GM23338 (cell line): ENCODE results near the gene ATXN7L1. TPM values are rescaled to one million over a fixed set of nuclear protein-coding genes. Genes with fewer than 3 reads are reported as not detected.
A peak's percentile ranks its signal among the peaks of the same experiment; 100 is the strongest.

ENCODE experiments used
- ATAC-seq: fragments of 200-7000 bp; cut with Tn5 transposase; 3 replicates; pipeline ENCODE4 v1.9.1; 2020
- DNase-seq: peaks from one replicate; pipeline ENCODE4 v3.0.0-alpha.2; 2015; ENCODE audit warnings: low spot score
- H2AFZ ChIP-seq: fragments of 200-600 bp; sonication (generic); 2 replicates; pipeline ENCODE4 v1.8.0; 2016; ENCODE audit warnings: antibody characterized with exemption, mild to moderate bottlenecking, moderate library complexity
- H3F3A ChIP-seq: fragments of 200-600 bp; sonication (generic); replicated peaks from 2 replicates; pipeline ENCODE4 v1.8.0; 2017; ENCODE audit warnings: antibody characterized with exemption, mixed run types, low read depth
- H3K27ac ChIP-seq: fragments of 200-600 bp; sonication (generic); 2 replicates; pipeline ENCODE4 v1.6.1; 2016; ENCODE audit warnings: low read depth
- H3K27me3 ChIP-seq: fragments of 200-600 bp; sonication (generic); 2 replicates; pipeline ENCODE4 v1.8.0; 2016; ENCODE audit warnings: mild to moderate bottlenecking, mixed run types, moderate library complexity; ENCODE audit not compliant: insufficient read depth
- H3K36me3 ChIP-seq: fragments of 200-600 bp; sonication (generic); 2 replicates; pipeline ENCODE4 v1.8.0; 2016; ENCODE audit warnings: mild to moderate bottlenecking; ENCODE audit not compliant: insufficient read depth
- H3K4me1 ChIP-seq: fragments of 200-600 bp; sonication (generic); 2 replicates; pipeline ENCODE4 v1.8.0; 2016; ENCODE audit warnings: mild to moderate bottlenecking, moderate library complexity; ENCODE audit not compliant: insufficient read depth
- H3K4me2 ChIP-seq: fragments of 200-600 bp; sonication (generic); 2 replicates; pipeline ENCODE4 v1.7.1; 2017; ENCODE audit warnings: mixed run types
- H3K4me3 ChIP-seq: fragments of 200-600 bp; sonication (generic); 2 replicates; pipeline ENCODE4 v1.6.1; 2016; ENCODE audit warnings: mixed run types
- H3K79me2 ChIP-seq: fragments of 200-600 bp; sonication (generic); replicated peaks from 2 replicates; pipeline ENCODE4 v1.8.0; 2017; ENCODE audit warnings: mild to moderate bottlenecking; ENCODE audit not compliant: insufficient read depth
- H3K9me2 ChIP-seq: fragments of 200-600 bp; sonication (generic); 2 replicates; pipeline ENCODE4 v1.8.0; 2017; ENCODE audit not compliant: insufficient read depth
- H4K20me1 ChIP-seq: fragments of 200-600 bp; sonication (generic); replicated peaks from 2 replicates; pipeline ENCODE4 v1.8.0; 2017; ENCODE audit warnings: mild to moderate bottlenecking; ENCODE audit not compliant: insufficient read depth
- H3K27ac Mint-ChIP-seq: 2 replicates; pipeline ENCODE4 v1.8.0; 2020; ENCODE audit warnings: inconsistent platforms, mild to moderate bottlenecking, moderate library complexity, mixed read lengths
- H3K27me3 Mint-ChIP-seq: 3 replicates; pipeline ENCODE4 v1.8.0; 2022; ENCODE audit warnings: low read depth, mild to moderate bottlenecking, moderate library complexity, mixed read lengths, inconsistent platforms; ENCODE audit not compliant: insufficient read depth, poor library complexity
- H3K36me3 Mint-ChIP-seq: 3 replicates; pipeline ENCODE4 v1.8.0; 2021; ENCODE audit warnings: low read depth, mild to moderate bottlenecking, inconsistent platforms, moderate library complexity, mixed read lengths
- H3K4me1 Mint-ChIP-seq: 3 replicates; pipeline ENCODE4 v1.8.0; 2020; ENCODE audit warnings: mild to moderate bottlenecking, inconsistent platforms, mixed read lengths
- H3K4me3 Mint-ChIP-seq: 3 replicates; pipeline ENCODE4 v1.8.0; 2021; ENCODE audit warnings: moderate library complexity, mild to moderate bottlenecking, inconsistent platforms, mixed read lengths
- H3K9me3 Mint-ChIP-seq: 3 replicates; pipeline ENCODE4 v1.8.0; 2020; ENCODE audit warnings: moderate library complexity, mild to moderate bottlenecking, inconsistent platforms, mixed read lengths
- EZH2phosphoT487 ChIP-seq: fragments of 200-600 bp; sonication (generic); IDR thresholded peaks from one replicate; pipeline ENCODE4 v1.8.1; 2018; ENCODE audit warnings: antibody characterized with exemption; ENCODE audit not compliant: unreplicated experiment
- POLR2AphosphoS5 ChIP-seq: IDR thresholded peaks from 2 replicates; pipeline ENCODE4 v1.6.1; 2016; ENCODE audit warnings: antibody characterized with exemption, low read depth
- ZNF114 ChIP-seq: fragments of 250-450 bp; sonication (Bioruptor Pico); IDR thresholded peaks from 2 replicates; pipeline ENCODE4 v1.5.0; 2020; ENCODE audit warnings: mild to moderate bottlenecking, moderate library complexity
- ZNF331 ChIP-seq: fragments of 250-450 bp; sonication (Bioruptor Pico); IDR thresholded peaks from 2 replicates; pipeline ENCODE4 v1.5.0; 2020; ENCODE audit warnings: low read depth, mild to moderate bottlenecking, moderate library complexity
- polyA plus RNA-seq: library from polyadenylated mRNA; unstranded; fragments of >200 nt; fragmentation: Nextera tagmentation; extraction: Ambion mirVana; gene quantifications from 2 replicates; pipeline ENCODE4 v1.2.1, GENCODE V29; 2016
- total RNA-seq: library from RNA; depleted of rRNA; stranded (reverse); fragments of >200 nt; shearing (Covaris generic); gene quantifications from 2 replicates; pipeline ENCODE4 v1.2.3, GENCODE V29; 2014
- TF ChIP-seq, protein P1 (sequence below): fragments of 250-450 bp; sonication (Bioruptor Pico); IDR thresholded peaks from 2 replicates; pipeline ENCODE4 v1.5.0; 2020; ENCODE audit warnings: mild to moderate bottlenecking, moderate library complexity
- TF ChIP-seq, protein P2 (sequence below): IDR thresholded peaks from one replicate; pipeline ENCODE4 v1.6.1; 2018; ENCODE audit warnings: antibody characterized with exemption; ENCODE audit not compliant: unreplicated experiment

Gene ATXN7L1
- total and polyA plus RNA-seq, 2 experiments from 2014 or later: 22.8 to 29.8 TPM

DNA sequence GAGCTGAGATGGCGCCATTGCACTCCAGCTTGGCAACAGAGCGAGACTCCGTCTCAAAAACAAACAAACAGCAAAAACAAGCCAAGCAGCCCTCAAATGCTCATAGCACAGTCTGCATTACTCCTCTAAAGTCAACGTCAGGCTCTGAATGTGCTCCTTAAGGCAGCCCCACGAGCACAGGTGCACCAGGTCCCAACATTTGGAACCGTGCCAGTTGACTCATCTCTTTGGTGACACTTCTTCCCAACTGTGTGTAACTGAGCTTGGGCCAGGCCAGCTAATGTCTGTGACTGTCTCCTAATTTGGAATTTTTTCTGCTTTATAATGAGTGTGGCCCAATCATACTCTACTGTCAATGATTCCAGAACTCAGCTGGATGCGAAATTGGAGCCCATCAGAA, 228.8 kb downstream of the ATXN7L1 start:
- H3K4me3 ChIP-seq: no peak overlapping the region
- Mint-ChIP-seq H3K4me3 (no peak overlapping the region), H3K4me1 (peaks cover 67% of the 10 kb centered on the region), H3K36me3 (peaks cover 27% of the 10 kb centered on the region), H3K27me3 (peaks cover 14% of the 10 kb centered on the region), H3K9me3 (no peaks in the 10 kb centered on the region), H3K27ac (peak overlapping the region; percentile 73; the same call in 1 of the 2 replicates)
- H3K9me2 ChIP-seq: no peaks in the 10 kb centered on the region
- no peak overlapping the region for H3K4me2 ChIP-seq
- no peak for ATAC-seq
- peaks cover 3% of the 10 kb centered on the region; the same call in 1 of the 2 replicates for H3K79me2 ChIP-seq
- H2AFZ ChIP-seq: no peak overlapping the region
- H3F3A ChIP-seq: peaks cover 27% of the 10 kb centered on the region
- TF ChIP-seq, protein P1, sequence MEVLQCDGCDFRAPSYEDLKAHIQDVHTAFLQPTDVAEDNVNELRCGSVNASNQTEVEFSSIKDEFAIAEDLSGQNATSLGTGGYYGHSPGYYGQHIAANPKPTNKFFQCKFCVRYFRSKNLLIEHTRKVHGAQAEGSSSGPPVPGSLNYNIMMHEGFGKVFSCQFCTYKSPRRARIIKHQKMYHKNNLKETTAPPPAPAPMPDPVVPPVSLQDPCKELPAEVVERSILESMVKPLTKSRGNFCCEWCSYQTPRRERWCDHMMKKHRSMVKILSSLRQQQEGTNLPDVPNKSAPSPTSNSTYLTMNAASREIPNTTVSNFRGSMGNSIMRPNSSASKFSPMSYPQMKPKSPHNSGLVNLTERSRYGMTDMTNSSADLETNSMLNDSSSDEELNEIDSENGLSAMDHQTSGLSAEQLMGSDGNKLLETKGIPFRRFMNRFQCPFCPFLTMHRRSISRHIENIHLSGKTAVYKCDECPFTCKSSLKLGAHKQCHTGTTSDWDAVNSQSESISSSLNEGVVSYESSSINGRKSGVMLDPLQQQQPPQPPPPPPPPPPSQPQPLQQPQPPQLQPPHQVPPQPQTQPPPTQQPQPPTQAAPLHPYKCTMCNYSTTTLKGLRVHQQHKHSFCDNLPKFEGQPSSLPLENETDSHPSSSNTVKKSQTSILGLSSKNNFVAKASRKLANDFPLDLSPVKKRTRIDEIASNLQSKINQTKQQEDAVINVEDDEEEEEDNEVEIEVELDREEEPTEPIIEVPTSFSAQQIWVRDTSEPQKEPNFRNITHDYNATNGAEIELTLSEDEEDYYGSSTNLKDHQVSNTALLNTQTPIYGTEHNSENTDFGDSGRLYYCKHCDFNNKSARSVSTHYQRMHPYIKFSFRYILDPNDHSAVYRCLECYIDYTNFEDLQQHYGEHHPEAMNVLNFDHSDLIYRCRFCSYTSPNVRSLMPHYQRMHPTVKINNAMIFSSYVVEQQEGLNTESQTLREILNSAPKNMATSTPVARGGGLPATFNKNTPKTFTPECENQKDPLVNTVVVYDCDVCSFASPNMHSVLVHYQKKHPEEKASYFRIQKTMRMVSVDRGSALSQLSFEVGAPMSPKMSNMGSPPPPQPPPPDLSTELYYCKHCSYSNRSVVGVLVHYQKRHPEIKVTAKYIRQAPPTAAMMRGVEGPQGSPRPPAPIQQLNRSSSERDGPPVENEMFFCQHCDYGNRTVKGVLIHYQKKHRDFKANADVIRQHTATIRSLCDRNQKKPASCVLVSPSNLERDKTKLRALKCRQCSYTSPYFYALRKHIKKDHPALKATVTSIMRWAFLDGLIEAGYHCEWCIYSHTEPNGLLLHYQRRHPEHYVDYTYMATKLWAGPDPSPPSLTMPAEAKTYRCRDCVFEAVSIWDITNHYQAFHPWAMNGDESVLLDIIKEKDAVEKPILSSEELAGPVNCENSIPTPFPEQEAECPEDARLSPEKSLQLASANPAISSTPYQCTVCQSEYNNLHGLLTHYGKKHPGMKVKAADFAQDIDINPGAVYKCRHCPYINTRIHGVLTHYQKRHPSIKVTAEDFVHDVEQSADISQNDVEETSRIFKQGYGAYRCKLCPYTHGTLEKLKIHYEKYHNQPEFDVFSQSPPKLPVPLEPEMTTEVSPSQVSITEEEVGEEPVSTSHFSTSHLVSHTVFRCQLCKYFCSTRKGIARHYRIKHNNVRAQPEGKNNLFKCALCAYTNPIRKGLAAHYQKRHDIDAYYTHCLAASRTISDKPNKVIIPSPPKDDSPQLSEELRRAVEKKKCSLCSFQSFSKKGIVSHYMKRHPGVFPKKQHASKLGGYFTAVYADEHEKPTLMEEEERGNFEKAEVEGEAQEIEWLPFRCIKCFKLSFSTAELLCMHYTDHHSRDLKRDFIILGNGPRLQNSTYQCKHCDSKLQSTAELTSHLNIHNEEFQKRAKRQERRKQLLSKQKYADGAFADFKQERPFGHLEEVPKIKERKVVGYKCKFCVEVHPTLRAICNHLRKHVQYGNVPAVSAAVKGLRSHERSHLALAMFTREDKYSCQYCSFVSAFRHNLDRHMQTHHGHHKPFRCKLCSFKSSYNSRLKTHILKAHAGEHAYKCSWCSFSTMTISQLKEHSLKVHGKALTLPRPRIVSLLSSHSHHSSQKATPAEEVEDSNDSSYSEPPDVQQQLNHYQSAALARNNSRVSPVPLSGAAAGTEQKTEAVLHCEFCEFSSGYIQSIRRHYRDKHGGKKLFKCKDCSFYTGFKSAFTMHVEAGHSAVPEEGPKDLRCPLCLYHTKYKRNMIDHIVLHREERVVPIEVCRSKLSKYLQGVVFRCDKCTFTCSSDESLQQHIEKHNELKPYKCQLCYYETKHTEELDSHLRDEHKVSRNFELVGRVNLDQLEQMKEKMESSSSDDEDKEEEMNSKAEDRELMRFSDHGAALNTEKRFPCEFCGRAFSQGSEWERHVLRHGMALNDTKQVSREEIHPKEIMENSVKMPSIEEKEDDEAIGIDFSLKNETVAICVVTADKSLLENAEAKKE (CRISPR knock-in tag): no peak
- TF ChIP-seq, protein P2, sequence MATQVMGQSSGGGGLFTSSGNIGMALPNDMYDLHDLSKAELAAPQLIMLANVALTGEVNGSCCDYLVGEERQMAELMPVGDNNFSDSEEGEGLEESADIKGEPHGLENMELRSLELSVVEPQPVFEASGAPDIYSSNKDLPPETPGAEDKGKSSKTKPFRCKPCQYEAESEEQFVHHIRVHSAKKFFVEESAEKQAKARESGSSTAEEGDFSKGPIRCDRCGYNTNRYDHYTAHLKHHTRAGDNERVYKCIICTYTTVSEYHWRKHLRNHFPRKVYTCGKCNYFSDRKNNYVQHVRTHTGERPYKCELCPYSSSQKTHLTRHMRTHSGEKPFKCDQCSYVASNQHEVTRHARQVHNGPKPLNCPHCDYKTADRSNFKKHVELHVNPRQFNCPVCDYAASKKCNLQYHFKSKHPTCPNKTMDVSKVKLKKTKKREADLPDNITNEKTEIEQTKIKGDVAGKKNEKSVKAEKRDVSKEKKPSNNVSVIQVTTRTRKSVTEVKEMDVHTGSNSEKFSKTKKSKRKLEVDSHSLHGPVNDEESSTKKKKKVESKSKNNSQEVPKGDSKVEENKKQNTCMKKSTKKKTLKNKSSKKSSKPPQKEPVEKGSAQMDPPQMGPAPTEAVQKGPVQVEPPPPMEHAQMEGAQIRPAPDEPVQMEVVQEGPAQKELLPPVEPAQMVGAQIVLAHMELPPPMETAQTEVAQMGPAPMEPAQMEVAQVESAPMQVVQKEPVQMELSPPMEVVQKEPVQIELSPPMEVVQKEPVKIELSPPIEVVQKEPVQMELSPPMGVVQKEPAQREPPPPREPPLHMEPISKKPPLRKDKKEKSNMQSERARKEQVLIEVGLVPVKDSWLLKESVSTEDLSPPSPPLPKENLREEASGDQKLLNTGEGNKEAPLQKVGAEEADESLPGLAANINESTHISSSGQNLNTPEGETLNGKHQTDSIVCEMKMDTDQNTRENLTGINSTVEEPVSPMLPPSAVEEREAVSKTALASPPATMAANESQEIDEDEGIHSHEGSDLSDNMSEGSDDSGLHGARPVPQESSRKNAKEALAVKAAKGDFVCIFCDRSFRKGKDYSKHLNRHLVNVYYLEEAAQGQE: no peak
- TF ChIP-seq POLR2AphosphoS5: no peak
- TF ChIP-seq ZNF331 (CRISPR knock-in tag): no peak
- no peak for TF ChIP-seq ZNF114 (CRISPR knock-in tag)
- TF ChIP-seq EZH2phosphoT487: no peak
- DNase-seq: no peak
- H3K27me3 ChIP-seq: no peaks in the 10 kb centered on the region
- no peak overlapping the region for H3K27ac ChIP-seq
- H3K36me3 ChIP-seq: no peaks in the 10 kb centered on the region; the same call in 1 of the 2 replicates
- H4K20me1 ChIP-seq: no peaks in the 10 kb centered on the region
- H3K4me1 ChIP-seq: peaks cover 57% of the 10 kb centered on the region
